GM18870 (cell line): Measurements from ENCODE around the gene EIF4E1B.

Experiments
- ATAC-seq: cut with Tn5 transposase; IDR thresholded peaks from one replicate; pipeline ENCODE4 v1.9.1; 2021; ENCODE audit warnings: moderate library complexity; ENCODE audit not compliant: unreplicated experiment

Gene EIF4E1B

DNA sequence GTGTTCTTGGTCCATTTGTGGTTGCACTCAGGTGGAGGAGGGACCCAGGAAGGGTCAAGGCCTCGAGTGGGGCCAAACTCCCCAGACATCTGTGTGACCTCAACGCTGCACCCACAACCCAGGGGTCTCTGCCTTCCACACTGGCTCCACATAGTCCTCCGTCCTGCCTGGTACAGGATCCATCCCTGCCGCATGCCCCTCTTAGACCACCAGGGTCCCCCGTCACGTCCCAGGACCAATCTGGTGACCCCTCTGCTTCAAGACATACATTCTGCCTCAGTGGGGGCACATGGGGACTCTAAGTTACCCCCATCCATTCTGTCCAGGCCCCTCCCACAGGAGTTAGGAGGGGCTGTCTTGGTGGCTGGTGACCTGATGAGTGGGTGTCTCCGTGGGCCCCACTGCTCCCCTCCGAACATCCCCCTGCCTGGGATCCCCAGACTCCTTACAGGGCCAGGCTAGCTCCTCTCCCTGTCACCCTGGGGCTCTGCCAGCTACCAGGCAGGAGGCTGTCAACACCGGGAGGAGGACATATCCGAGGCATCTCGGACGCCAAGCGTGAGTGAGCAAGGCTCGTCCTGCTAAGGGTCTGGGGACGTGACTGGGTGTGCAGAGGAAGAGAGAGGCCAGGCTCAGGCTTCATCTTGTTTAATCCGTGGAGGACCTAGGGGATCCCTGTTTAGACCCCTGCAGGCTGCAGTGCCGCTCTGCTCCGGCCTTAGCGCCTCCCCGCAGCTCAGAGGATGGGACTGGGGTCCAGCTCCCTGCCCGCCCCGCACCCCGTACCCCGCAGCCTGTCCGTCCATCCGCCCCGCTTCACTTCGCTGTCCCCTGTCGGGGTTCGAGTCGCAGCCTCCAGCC is 49.1 kb downstream of the EIF4E1B start:
- ATAC-seq, result no peak

DNA sequence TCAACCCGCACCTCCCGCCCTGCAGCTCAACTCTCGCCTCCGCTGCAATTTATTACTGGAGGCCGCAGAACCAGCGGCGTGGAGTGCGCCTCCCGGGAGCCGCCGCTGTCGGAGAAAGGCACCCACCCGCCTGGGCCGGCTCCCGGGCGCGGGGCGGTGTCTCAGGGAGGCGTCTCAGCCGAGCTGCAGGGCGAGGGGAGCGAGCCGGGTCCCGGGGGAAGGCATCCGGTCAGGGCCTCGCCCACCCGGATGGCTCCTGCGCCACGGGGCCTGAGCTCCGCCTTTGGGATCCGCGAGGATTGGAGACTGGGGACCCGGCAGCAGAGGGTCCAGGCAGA is 49.7 kb downstream of the EIF4E1B start:
- no peak for ATAC-seq

DNA sequence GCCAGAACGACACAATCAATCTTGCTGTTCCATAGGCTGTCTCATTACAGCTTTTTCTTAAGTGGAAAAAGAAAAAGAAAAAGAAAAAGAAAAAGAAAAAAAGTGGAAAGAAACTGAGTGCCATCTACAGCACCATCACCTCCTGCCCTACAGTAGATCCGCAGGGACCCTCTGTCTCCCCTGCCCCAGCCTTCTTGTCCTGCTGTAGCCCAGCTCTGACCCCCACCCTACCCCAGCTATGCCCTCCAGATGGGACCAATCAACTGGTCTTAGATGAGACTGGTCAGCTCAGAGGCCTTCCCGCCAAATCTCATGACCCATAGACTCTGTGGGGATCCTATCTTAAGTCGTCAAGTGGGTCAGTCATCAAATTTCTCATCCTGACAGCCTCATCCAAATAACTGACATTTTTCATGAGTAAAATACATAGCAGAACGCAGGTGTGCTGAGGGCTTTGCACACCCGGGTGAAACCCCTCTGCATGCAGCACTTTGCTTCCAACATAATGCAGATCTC is 51.6 kb downstream of the EIF4E1B start:
- no peak for ATAC-seq

DNA sequence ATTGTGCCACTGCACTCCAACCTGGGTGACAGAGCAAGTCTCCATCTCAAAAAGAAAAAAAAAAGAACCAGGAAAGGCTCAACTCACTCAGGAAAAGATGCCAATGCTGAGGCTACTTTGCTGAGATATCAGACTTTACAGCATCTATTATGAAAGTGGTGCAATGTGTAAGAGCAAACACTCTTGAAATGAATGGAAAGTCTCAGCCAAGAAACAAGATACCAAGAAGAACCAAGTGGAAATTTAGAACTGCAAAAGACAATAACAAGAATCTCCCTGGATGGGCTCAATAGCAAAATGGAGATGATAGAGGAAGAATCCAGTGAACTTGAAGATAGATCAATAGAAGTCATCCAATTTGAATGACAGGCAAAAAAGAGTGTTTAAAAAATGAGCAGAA is 54.5 kb downstream of the EIF4E1B start:
- ATAC-seq, result no peak

DNA sequence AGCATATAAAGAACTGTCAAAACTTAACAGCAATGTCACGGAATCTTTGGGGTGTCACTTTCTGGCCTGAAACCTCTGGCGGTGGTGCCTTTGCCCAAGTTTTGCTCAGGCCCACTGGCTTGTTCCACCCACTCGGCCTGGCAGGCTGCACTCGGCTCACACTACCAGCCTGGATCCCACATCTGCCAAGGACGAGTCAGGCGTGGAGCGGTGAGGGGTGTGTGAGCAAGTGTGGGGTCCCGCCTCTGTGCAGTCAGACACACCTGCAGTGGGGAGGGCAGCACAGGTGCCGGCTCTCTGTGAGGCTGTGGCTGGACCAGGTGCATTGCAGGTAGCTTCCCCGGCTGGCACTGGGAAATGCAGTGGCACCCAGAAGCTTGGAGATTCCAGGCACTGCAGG is 56.8 kb downstream of the EIF4E1B start:
- ATAC-seq, result no peak

DNA sequence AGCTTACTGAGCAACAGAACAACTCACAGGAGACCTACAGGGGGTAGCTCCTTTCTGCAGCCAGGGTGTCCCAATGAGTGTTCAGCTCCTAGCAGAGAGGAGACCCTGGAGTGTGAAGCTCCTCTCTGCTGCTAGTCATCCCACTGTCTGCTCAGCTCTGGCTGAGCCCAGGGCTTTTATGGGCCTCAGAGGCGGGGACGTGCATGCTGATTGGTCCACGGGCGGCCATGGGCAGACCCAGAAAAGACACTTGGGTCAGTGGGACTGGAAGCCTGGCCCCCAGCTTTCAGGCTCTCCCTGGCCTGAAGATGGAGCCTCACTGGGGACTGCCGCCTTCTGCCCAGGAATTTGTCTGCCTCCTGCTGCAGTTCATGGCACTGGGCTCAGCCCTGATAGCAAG is 57.4 kb downstream of the EIF4E1B start:
- ATAC-seq, result no peak

DNA sequence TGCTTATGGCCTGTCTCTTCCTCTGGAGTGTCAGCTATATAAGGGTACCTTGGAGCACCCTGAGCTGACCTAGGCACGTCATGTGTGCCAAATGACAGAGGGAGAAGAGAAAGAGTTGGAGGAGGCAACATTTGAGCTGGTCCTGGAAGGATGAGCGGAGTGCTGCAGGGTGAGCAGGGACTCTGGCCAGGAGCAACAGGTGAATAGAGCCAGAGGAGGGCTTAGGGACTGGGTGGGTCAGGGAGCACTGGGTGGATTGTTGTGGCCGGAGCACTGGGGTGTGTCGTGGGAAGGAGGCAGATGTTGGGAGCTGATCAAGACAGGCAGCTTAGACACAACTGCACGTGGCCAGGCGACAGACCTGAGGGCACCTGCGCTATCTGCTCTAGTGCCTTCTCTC is 60.4 kb downstream of the EIF4E1B start:
- no peak for ATAC-seq

DNA sequence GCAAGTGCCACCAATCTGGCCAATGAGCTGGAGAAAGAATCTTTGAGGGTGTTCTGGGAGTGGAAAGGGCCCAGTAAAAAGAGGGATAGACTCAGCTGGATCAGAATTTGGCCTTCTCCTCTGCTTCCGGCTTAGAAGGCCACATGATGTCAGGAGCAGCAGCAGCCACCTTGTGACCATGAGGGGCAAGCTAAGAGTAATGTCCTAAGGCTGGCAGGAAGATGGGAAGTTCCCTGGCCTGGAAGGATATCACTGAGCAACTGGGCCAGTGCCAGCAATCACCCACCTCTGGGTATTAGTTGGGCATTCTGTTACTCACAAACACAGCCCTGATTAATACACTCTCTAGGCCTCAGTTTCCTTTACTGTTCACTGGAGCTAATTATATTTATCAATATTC is 61.0 kb downstream of the EIF4E1B start:
- ATAC-seq, result no peak

DNA sequence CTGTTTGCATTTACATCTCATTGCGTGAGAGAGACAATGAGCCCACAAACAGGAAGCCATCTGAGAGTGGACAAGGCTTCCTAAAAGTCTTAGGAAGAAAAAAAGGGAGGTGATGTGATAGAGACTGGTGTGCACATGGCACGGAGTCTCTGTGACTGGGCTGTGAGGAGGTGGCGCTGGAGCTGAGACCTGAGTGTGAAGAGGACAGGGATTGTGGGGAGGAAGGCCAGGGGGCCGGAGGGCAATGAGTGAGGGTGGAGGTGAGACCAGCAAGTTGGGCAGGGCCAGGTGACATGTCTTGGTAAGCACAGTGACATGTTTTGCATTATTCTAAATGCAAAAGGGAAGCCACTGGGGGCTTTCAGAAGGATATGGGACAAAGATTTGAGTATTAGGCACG is 61.9 kb downstream of the EIF4E1B start:
- no peak for ATAC-seq

DNA sequence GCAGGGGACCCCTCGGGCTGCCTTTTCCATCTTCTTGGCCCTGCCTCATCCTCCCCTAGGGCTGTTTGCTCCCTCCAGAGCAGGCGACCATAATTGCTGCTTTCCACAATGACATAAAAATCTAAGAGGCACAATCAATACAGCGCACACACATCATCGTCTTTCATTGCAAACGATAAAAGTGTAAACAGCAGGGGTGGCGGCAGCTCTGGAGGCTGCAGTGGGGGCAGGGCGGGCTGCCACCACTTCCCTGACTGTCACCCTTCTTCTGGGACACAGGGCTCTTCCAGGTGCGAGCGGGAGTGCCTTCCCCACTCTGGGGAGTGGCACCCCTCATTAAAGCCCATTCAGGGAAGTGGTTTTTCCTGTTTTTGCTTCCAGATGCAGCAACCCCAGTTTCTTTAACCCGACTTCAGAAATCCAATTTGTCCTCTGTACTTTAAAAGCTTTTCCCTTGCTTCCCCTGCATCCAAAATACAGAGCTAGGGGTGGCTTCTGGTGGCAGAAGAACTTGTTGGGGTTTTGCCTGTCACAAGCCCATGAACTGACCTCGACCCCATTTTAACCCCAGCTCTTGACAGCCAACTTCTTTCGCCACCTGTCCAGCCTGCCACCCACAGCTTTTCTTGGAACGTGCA is 62.5 kb downstream of the EIF4E1B start:
- no peak for ATAC-seq

DNA sequence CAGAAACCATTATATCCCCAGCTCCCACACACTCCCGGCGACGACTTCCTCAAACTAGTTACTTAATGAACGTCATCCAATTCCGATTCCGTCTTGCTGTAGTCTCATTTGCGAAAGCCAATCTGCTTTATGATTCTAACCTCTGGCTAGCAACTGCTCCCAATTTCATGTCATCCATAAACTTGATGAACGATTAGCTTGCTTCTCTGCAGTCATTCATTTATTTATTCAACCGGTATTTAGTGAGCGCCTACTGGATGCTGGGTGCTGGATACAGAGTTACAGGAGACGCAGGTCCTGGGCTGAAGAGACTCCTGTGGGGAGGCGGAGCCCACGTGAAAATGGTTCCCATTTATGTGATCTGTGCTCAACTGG is 63.0 kb downstream of the EIF4E1B start:
- no peak for ATAC-seq

DNA sequence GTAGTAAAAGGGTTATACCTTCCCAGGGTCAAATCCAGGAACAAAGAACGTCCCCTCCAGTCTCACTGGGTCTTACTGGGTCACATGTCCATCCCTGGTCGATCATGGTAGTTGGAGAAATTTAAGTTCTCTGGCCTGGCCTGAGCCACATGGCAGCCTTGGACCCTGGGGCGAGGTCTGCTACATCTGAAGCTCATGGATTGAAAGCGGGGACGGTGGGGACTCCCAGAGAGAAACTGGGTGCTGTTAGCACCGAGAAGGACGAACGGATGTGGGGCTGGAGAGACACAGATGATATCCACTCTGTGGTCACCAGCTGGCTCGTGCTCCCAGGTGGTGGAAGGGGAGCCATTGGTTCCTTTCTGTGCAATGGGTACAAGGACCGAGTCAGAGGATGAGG is 63.7 kb downstream of the EIF4E1B start:
- ATAC-seq, result no peak

DNA sequence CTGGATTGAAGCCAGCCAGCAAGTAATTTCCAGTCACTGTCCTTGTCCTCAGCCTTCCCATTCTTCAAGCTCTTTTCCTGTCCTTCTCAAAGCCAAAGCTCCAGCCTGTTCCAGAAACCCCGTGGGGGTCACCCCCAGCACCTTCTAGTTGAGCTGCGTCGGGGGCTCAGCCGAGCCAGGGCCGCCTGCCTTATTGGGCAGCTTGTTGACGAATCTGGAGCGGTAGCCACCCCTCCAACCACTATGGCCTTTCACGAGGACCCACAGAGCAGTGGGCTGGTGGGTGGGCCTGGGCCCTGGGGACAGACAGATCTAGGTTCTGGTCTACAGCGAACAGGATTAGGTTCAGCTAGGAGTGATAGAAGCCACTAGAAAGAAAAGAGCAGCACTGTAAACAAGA is 64.2 kb downstream of the EIF4E1B start:
- no peak for ATAC-seq

DNA sequence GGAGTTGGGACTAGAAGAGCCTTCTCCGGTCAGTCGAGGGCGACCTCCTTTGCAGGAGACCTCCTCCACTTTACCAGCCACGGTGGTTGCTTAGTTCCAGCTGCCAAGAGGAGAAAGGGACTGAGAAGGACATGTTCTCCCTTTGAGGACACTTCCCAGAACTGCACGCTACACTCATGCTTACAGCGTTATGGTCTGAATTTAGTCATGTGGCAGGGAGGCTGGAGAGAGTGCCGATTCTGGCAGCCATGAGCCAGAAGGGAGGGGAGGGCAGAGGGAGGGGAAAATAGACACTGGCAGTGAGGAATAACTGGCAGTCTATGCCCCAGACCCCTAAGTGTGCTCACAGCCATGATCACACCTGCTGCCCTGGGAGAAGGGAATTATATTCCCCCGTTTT is 64.6 kb downstream of the EIF4E1B start:
- ATAC-seq, result no peak
